Measurements from ENCODE around the gene ITGA3.

Gene ITGA3

GRCh38 chr17:50128441-50129352 lies 72.8 kb downstream of the ITGA3 start:
- no peak for DNase-seq (ENCODE audit: low read depth in 2 of 2)

GRCh38 chr17:50129353-50129727 lies 73.4 kb downstream of the ITGA3 start:
- DNase-seq (ENCODE audit: low read depth in 2 of 2): no peak

- DNase-seq (ENCODE audit: low read depth in 2 of 2): no peak
These were observed 74.0 kb downstream of the ITGA3 start, which contains the start of gene SAMD14 for GRCh38 chr17:50129728-50130558. Gene SAMD14, minus strand, starts transcription at chr17:50130160. Its CDS starts 5,201 bp downstream, at chr17:50124959.

GRCh38 chr17:50130559-50131305 lies 74.8 kb downstream of the ITGA3 start:
- DNase-seq (ENCODE audit: low read depth in 2 of 2): no peak

GRCh38 chr17:50132104-50132794 lies 76.3 kb downstream of the ITGA3 start:
- DNase-seq (ENCODE audit: low read depth in 2 of 2): no peak

- no peak for DNase-seq (ENCODE audit: low read depth in 2 of 2)
These were observed 77.3 kb downstream of the ITGA3 start for GRCh38 chr17:50133028-50133768.

GRCh38 chr17:50133769-50134099 lies 77.8 kb downstream of the ITGA3 start:
- no peak for DNase-seq (ENCODE audit: low read depth in 2 of 2)

- no peak for DNase-seq (ENCODE audit: low read depth in 2 of 2)
These were observed 78.5 kb downstream of the ITGA3 start for GRCh38 chr17:50134206-50135110.

- no peak for DNase-seq (ENCODE audit: low read depth in 2 of 2)
These were observed 79.6 kb downstream of the ITGA3 start for GRCh38 chr17:50135316-50136095.

- no peak for DNase-seq (ENCODE audit: low read depth in 2 of 2)
These were observed 80.3 kb downstream of the ITGA3 start for GRCh38 chr17:50136096-50136687.

- no peak for DNase-seq (ENCODE audit: low read depth in 2 of 2)
These were observed 81.1 kb downstream of the ITGA3 start for GRCh38 chr17:50137042-50137441.

GRCh38 chr17:50139185-50139783 lies 83.4 kb downstream of the ITGA3 start:
- no peak for DNase-seq (ENCODE audit: low read depth in 2 of 2)
